ENCODE results near the gene PDP2. TPM values are rescaled to one million over a fixed set of nuclear protein-coding genes. Genes with fewer than 3 reads are reported as not detected.

Gene PDP2
- total RNA-seq, 2 donors from 2014 or later = 4.4 to 6.9 TPM

DNA sequence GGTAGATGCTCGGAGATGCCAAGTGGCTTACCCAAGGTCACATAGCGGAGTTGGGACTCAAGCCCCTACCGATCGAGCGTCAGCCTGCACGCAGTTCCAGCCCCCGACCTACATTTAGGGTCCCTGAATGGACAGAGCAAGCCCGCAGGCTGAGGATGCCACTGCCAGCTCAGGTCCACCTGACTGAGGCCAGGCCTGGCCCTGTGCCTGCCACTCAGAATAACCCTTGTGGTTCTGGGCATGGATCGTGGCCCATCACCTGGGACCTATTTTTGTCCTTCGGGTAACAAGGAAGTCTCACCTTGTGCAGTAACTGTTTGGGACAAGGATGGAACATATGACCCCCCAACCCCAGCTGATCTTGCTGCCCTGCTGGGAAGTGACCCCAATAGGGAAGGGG, 21.3 kb downstream of the PDP2 start:
- intact Hi-C loops (cut with DNase I) = no loop called here
- TF ChIP-seq POLR2A (IDR thresholded peaks at IDR 0.05) = no peak
- TF ChIP-seq, protein P1, sequence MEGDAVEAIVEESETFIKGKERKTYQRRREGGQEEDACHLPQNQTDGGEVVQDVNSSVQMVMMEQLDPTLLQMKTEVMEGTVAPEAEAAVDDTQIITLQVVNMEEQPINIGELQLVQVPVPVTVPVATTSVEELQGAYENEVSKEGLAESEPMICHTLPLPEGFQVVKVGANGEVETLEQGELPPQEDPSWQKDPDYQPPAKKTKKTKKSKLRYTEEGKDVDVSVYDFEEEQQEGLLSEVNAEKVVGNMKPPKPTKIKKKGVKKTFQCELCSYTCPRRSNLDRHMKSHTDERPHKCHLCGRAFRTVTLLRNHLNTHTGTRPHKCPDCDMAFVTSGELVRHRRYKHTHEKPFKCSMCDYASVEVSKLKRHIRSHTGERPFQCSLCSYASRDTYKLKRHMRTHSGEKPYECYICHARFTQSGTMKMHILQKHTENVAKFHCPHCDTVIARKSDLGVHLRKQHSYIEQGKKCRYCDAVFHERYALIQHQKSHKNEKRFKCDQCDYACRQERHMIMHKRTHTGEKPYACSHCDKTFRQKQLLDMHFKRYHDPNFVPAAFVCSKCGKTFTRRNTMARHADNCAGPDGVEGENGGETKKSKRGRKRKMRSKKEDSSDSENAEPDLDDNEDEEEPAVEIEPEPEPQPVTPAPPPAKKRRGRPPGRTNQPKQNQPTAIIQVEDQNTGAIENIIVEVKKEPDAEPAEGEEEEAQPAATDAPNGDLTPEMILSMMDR (IDR thresholded peaks at IDR 0.05) = no peak
- no peak overlapping the region for H3K4me3 ChIP-seq
- no peaks in the 10 kb centered on the region for H3K36me3 ChIP-seq (replicated peaks in 1 of 2; ENCODE audit: insufficient read depth in 1 of 2, low read depth in 2 of 2)
- ATAC-seq (no peak), DNase-seq (no peak)
- H3K9me3 ChIP-seq = no peaks in the 10 kb centered on the region
- 70 to 81% methylated on average over 2 to 10 of the region's 10 CpGs for WGBS, 2 donors
- peaks cover 45% of the 10 kb centered on the region for H3K4me1 ChIP-seq
- no peaks in the 10 kb centered on the region for H3K27me3 ChIP-seq
- no peak overlapping the region for H3K27ac ChIP-seq

DNA sequence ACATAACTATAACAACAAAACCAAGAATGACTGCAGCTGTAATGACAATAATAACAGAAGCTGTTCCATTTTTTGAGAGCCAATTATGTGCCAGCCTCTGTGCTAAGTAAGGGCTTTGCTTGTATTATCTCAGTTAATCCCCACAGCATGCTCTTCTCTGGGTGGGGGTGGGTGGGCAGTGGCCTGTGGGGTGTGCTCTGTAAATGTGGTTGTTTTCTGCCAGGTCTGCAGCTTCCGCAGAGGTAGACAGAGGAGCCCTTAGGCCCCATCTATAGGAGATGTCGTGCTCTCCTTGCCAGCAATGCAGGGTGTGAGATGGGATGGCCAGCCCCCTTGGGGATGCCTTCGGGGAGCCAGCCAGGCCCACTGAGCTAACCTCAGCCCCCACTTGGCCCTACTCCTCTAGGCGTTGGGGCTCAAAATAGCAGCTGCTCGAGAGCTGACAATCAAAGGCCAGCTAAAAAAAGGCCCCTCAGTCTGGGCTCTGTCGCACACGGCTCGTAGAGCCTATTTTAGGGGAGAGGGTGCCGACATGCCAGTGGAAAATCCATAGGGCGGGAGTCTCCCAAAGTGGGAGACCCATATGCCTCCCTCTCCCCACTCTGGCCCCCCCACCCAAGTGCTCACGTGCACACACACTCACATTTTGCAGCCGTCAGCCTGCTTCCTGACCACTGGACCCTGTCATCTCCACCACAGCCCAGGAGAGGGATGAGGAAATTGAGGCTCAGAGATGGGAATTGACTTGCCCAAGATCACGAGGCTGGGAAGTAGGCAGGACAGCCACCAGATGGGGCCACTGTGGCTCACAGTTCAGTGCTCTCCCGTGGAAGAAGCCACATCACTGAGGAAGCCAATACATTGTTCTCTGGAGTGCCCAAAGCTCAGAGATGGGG, 22.6 kb downstream of the PDP2 start:
- Histone ChIP-seq H3K4me3 (no peak overlapping the region), H3K27me3 (no peaks in the 10 kb centered on the region), H3K4me1 (peaks cover 45% of the 10 kb centered on the region), H3K36me3 (replicated peaks in 1 of 2; ENCODE audit: insufficient read depth in 1 of 2, low read depth in 2 of 2) (no peaks in the 10 kb centered on the region), H3K27ac (no peak overlapping the region), H3K9me3 (no peaks in the 10 kb centered on the region)
- TF ChIP-seq, protein P1 (IDR thresholded peaks at IDR 0.05) = no peak
- no peak for TF ChIP-seq POLR2A (IDR thresholded peaks at IDR 0.05)
- WGBS, 2 donors = 81 to 87% methylated on average over 12 to 13 of the region's 14 CpGs
- intact Hi-C loops (cut with DNase I) = no loop called here
- DNase-seq = no peak
- no peak for ATAC-seq

DNA sequence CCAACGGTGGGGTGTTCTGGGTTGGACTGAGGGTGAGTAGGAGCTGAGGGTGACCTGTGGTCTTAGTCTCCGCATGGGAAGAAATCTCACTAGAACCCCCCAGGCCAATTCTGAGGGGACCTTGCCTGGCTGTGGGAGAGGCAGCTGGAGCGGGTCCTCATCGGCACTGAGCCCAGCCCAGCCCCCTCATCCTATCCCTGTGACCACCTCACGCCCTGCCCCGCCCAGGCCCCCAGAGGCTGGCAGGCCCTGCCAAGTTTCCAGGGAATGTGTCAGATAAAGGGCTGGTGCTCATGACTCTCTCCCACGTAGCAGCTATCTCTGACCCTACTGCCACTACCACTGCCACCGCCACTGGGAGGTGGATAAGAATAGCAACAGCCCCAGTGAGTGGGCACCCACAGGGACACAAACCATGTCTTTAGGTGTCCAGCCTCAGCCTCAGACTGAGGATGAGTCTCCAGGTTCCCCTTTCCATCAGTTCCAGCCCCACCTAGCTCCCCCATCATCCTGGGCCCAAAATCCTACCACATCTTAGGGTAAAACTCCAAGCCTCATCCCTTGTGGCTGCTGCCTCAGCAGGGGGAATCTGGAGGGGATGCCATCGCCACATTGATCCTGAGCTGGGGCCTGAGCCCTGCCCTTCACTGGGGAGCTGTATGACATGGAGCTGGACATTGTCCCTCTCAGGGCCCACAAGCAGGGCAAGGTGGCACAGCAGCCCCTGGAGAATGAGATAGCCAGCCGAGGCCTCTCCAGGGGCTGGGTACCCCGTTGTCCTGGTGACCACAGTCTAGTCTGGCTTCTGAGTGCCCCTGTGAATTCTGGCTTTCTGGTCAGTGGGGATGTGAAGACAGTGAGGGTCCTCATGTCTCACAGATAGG, 23.5 kb downstream of the PDP2 start:
- Histone ChIP-seq H3K4me1 (peaks cover 45% of the 10 kb centered on the region), H3K36me3 (replicated peaks in 1 of 2; ENCODE audit: insufficient read depth in 1 of 2, low read depth in 2 of 2) (no peaks in the 10 kb centered on the region), H3K9me3 (no peaks in the 10 kb centered on the region), H3K27ac (no peak overlapping the region), H3K4me3 (no peak overlapping the region), H3K27me3 (no peaks in the 10 kb centered on the region)
- TF ChIP-seq POLR2A (IDR thresholded peaks at IDR 0.05) = no peak
- TF ChIP-seq, protein P1 (IDR thresholded peaks at IDR 0.05) = no peak
- no peak for DNase-seq
- 69 to 83% methylated on average over 3 to 11 of the region's 11 CpGs for WGBS, 2 donors
- no peak for ATAC-seq
- intact Hi-C loops (cut with DNase I) = no loop called here

DNA sequence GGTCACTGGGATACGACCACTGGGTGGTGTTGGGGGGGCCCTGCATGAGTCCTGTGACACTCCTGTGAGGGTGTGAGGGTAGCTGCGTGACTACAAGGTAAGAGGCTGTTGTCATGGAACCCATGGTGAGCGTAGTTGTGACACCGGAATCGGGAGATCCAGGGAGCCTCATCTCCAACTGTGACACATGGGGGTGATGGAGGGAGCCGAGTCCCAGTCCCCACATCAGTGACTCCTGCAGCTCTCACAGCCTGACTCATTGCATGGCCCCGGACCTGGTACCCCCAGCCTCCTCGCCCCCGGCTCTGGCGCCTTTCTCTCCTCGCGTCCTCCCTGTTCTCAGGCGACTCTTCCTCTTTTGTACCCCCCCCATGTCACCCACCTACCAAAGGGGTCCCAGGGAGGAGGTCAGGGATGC, 24.1 kb downstream of the PDP2 start:
- intact Hi-C loops (cut with DNase I) = no loop called here
- Histone ChIP-seq H3K4me1 (peaks cover 42% of the 10 kb centered on the region), H3K27ac (no peak overlapping the region), H3K27me3 (no peaks in the 10 kb centered on the region), H3K36me3 (replicated peaks in 1 of 2; ENCODE audit: insufficient read depth in 1 of 2, low read depth in 2 of 2) (no peaks in the 10 kb centered on the region), H3K4me3 (no peak overlapping the region), H3K9me3 (no peaks in the 10 kb centered on the region)
- TF ChIP-seq, protein P1 (IDR thresholded peaks at IDR 0.05) = no peak
- TF ChIP-seq POLR2A (IDR thresholded peaks at IDR 0.05) = no peak
- WGBS, 2 donors = 90 to 95% methylated on average over 13 of the region's 13 CpGs
- no peak for DNase-seq
- ATAC-seq = no peak

All from body of pancreas (tissue), 4 donors.